ENCODE results near the gene ELAC1.

- TF ChIP-seq CTCF (conservative IDR thresholded peaks at IDR 0.05 in 1 of 2, IDR thresholded peaks at IDR 0.05 in 1 of 2; ENCODE audit: extremely low read depth in 1 of 2, insufficient read depth in 1 of 2, low read depth in 1 of 2, low read length in 2 of 2) (no peak), EZH2 (IDR thresholded peaks at IDR 0.05; ENCODE audit: borderline replicate concordance, low read length) (no peak)
Observed at GRCh38 chr18:50928551-50928950, 39.3 kb upstream of the ELAC1 start.

Measured in mammary epithelial cell (primary cell).